GM19463 (cell line): ENCODE measurements around the gene NMS.

Experiments
- ATAC-seq: cut with Tn5 transposase; IDR thresholded peaks from one replicate; pipeline ENCODE4 v1.9.1; 2021; ENCODE audit warnings: mild to moderate bottlenecking, moderate library complexity; ENCODE audit not compliant: unreplicated experiment

NMS gene

GRCh38 chr2:100484390-100484789 lies 14.1 kb downstream of the NMS start:
- ATAC-seq: no peak

- no peak for ATAC-seq
Observed at GRCh38 chr2:100485396-100485795, 15.1 kb downstream of the NMS start.

- no peak for ATAC-seq
Observed at GRCh38 chr2:100494712-100495111, 24.4 kb downstream of the NMS start.

- ATAC-seq: no peak
Observed at GRCh38 chr2:100502782-100503181, 32.5 kb downstream of the NMS start.

- ATAC-seq: no peak
Observed at GRCh38 chr2:100504542-100504941, 34.3 kb downstream of the NMS start.

GRCh38 chr2:100509066-100509465 lies 38.8 kb downstream of the NMS start:
- ATAC-seq: no peak

GRCh38 chr2:100513650-100514049 lies 43.4 kb downstream of the NMS start:
- ATAC-seq: no peak

GRCh38 chr2:100517556-100517955 lies 47.3 kb downstream of the NMS start:
- no peak for ATAC-seq

GRCh38 chr2:100518801-100519200 lies 48.5 kb downstream of the NMS start:
- no peak for ATAC-seq

GRCh38 chr2:100520224-100520623 lies 49.9 kb downstream of the NMS start:
- ATAC-seq: no peak

GRCh38 chr2:100522430-100522829 lies 52.1 kb downstream of the NMS start:
- no peak for ATAC-seq

- no peak for ATAC-seq
Observed at GRCh38 chr2:100524331-100524730, 54.0 kb downstream of the NMS start.

- no peak for ATAC-seq
Observed at GRCh38 chr2:100526868-100527267, 56.6 kb downstream of the NMS start.

- ATAC-seq: no peak
Observed at GRCh38 chr2:100527440-100528015, 57.2 kb downstream of the NMS start.

- no peak for ATAC-seq
Observed at GRCh38 chr2:100529176-100529575, 58.9 kb downstream of the NMS start.

- ATAC-seq: no peak
Observed at GRCh38 chr2:100529900-100530299, 59.6 kb downstream of the NMS start.
